Chondrocyte (in vitro differentiated cells): ENCODE measurements around the gene FAM222A. TPM values are rescaled to one million over a fixed set of nuclear protein-coding genes. Genes with fewer than 3 reads are reported as not detected.

Experiments used
- DNase-seq: peaks from one replicate; pipeline ENCODE4 v3.0.0; 2021; ENCODE audit warnings: mixed read lengths, low spot score
- H3K27ac Mint-ChIP-seq: one replicate; pipeline ENCODE4 v1.8.0; 2021; ENCODE audit warnings: mild to moderate bottlenecking, moderate library complexity, mixed read lengths; ENCODE audit not compliant: unreplicated experiment
- H3K27me3 Mint-ChIP-seq: 2 replicates; pipeline ENCODE4 v1.8.0; 2021; ENCODE audit warnings: low read depth, mixed read lengths
- H3K36me3 Mint-ChIP-seq: 2 replicates; pipeline ENCODE4 v1.8.0; 2021; ENCODE audit warnings: low read depth, mixed read lengths
- H3K4me1 Mint-ChIP-seq: 2 replicates; pipeline ENCODE4 v1.8.0; 2021; ENCODE audit warnings: low read depth, mild to moderate bottlenecking, mixed read lengths
- H3K4me3 Mint-ChIP-seq: one replicate; pipeline ENCODE4 v1.8.0; 2021; ENCODE audit warnings: mild to moderate bottlenecking, moderate library complexity, mixed read lengths; ENCODE audit not compliant: unreplicated experiment
- H3K9me3 Mint-ChIP-seq: 2 replicates; pipeline ENCODE4 v1.8.0; 2021; ENCODE audit warnings: low read depth, mixed read lengths
- CTCF ChIP-seq: fragments of 200-600 bp; sonication (generic); IDR thresholded peaks from 2 replicates; pipeline ENCODE4 v1.5.0; 2021; ENCODE audit warnings: antibody characterized with exemption, mild to moderate bottlenecking, moderate library complexity
- total RNA-seq: library from RNA; stranded (reverse); gene quantifications from 3 replicates; pipeline ENCODE4 v1.2.1, GENCODE V29; 2021

FAM222A gene
- total RNA-seq, 1 donor from 2014 or later = 1.0 TPM

- Mint-ChIP-seq H3K36me3 (peaks cover 10% of the 10 kb centered on the region), H3K9me3 (peaks cover 24% of the 10 kb centered on the region), H3K27ac (no peak overlapping the region), H3K4me3 (no peak overlapping the region), H3K27me3 (no peaks in the 10 kb centered on the region), H3K4me1 (peaks cover 2% of the 10 kb centered on the region)
- DNase-seq = peak; percentile 36
- no peak for TF ChIP-seq CTCF
These were observed 46.0 kb downstream of the FAM222A start for GRCh38 chr12:109759595-109759994.

- no peak for TF ChIP-seq CTCF
- DNase-seq = peak; percentile 82
- H3K27me3 Mint-ChIP-seq = no peaks in the 10 kb centered on the region
- H3K36me3 Mint-ChIP-seq = peaks cover 10% of the 10 kb centered on the region
- no peak overlapping the region for H3K27ac Mint-ChIP-seq
- no peak overlapping the region for H3K4me3 Mint-ChIP-seq
- H3K4me1 Mint-ChIP-seq = peaks cover 2% of the 10 kb centered on the region
- peaks cover 24% of the 10 kb centered on the region for H3K9me3 Mint-ChIP-seq
These were observed 46.7 kb downstream of the FAM222A start for GRCh38 chr12:109760031-109760929.

GRCh38 chr12:109760930-109761921 is 47.6 kb downstream of the FAM222A start:
- TF ChIP-seq CTCF = no peak
- H3K27me3 Mint-ChIP-seq = no peaks in the 10 kb centered on the region
- H3K36me3 Mint-ChIP-seq = peaks cover 10% of the 10 kb centered on the region
- no peak overlapping the region for H3K4me3 Mint-ChIP-seq
- H3K27ac Mint-ChIP-seq = no peak overlapping the region
- DNase-seq = peak; percentile 70
- peaks cover 2% of the 10 kb centered on the region for H3K4me1 Mint-ChIP-seq
- peaks cover 15% of the 10 kb centered on the region for H3K9me3 Mint-ChIP-seq

- H3K36me3 Mint-ChIP-seq = peaks cover 6% of the 10 kb centered on the region
- no peaks in the 10 kb centered on the region for H3K27me3 Mint-ChIP-seq
- TF ChIP-seq CTCF = no peak
- no peak overlapping the region for H3K27ac Mint-ChIP-seq
- peak; percentile 71 for DNase-seq
- H3K4me3 Mint-ChIP-seq = no peak overlapping the region
- peaks cover 2% of the 10 kb centered on the region for H3K4me1 Mint-ChIP-seq
- H3K9me3 Mint-ChIP-seq = peaks cover 6% of the 10 kb centered on the region
These were observed 48.5 kb downstream of the FAM222A start for GRCh38 chr12:109762071-109762672.
